HG03342 (cell line): ENCODE data around the gene PAFAH1B2.
"Not testable (repeated sequence)": the region's sequence is repeated elsewhere in the genome, so short reads cannot be mapped to it uniquely, and the experiment has no call there.

Experiments
- ATAC-seq: cut with Tn5 transposase; IDR thresholded peaks from one replicate; pipeline ENCODE4 v1.9.1; 2021; ENCODE audit warnings: mild to moderate bottlenecking, moderate library complexity; ENCODE audit not compliant: unreplicated experiment

The PAFAH1B2 gene

GRCh38 chr11:117200813-117201657, 56.9 kb downstream of the PAFAH1B2 start:
- ATAC-seq = no peak

DNA sequence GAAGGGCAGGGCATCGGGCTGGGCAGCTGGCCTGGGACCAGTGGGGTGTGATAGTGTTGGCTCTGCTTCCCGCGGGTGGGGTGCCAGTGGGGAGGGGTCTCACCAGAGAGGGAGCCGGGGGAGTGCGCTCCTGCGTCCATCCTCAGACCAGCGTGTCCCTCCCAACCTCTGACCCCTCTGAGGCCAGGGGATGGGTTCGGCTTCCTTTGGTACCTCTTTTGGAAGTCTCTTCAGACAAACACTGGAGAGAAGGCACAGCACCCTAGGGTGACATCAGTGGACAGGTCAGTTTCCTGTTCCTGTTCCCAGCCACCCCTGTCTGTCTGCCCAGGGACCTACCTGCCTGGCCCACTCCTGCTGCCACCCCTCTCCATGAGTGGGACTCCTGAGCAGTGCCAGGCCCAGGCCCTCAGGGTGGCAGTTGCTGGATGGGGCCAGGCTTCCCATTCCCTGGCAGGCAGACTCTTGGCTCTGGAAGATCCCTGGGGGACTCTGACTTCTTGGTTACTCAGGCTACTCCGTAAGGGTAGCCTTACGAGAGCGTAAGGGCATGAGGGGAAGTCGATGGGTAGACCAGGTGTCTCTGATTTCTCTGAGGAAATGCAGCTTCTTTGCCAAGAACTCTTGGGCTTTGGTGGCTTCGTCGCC, 57.7 kb downstream of the PAFAH1B2 start:
- no peak for ATAC-seq

- ATAC-seq = no peak
Observed at GRCh38 chr11:117202386-117203068, 58.4 kb downstream of the PAFAH1B2 start.

- ATAC-seq = no peak
Observed at GRCh38 chr11:117203069-117203407, 59.0 kb downstream of the PAFAH1B2 start.

GRCh38 chr11:117204283-117205080, 60.4 kb downstream of the PAFAH1B2 start:
- no peak for ATAC-seq

DNA sequence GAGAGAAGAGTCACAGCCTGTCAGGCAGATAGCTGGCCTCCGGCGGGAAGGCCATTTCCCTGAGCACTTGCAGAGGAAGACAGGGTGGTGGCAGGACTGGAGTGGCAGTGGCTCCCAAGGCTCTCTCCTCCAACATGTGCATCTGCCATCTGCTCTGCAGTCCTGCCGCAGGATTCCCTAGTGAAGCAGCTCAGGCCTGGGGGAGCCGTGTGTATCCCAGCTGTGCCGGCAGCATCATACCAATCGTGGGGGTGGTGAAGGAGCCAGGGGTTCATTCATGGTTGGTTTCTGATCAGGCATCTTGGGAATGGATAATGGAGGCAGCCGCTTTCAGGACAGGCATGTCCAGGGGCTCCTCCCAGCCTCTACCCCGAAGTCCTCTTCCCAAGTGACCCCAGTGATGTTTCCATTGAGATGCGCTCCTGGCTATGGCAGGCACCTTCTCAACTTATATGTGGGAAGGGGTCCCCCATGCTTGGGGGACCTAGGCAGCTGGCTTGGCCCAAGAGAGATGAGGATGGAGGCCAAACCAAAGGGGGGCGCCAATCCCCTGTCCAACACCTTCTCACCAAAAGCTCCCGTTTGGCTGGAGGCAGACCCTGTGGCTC, 61.2 kb downstream of the PAFAH1B2 start:
- ATAC-seq = no peak

- ATAC-seq = not testable (repeated sequence)
Observed at GRCh38 chr11:117206111-117206510, 62.0 kb downstream of the PAFAH1B2 start.

GRCh38 chr11:117206859-117207258, 62.8 kb downstream of the PAFAH1B2 start:
- not testable (repeated sequence) for ATAC-seq

- not testable (repeated sequence) for ATAC-seq
Observed at GRCh38 chr11:117207481-117207880, 63.4 kb downstream of the PAFAH1B2 start.

DNA sequence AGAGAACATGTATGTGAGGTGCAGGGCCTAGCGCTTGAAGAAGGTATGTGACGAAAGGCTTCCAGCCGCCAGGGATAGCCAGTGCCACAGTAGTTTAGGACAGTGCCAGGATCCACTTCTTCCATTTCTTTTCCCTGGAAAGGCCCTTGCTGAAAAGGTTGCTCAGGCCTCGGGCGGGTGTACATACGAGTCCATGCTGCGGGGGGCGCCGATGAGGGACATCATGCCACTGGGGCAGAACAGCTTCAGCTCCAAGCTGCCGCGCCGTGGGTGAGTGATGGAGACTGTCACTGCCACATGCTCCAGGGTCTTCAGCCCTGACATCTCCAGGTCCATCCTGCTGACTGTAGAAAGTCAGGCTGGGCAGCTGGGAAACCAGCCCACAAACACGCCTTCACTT, 64.6 kb downstream of the PAFAH1B2 start:
- ATAC-seq = not testable (repeated sequence)

- not testable (repeated sequence) for ATAC-seq
Observed at GRCh38 chr11:117209351-117210125, 65.5 kb downstream of the PAFAH1B2 start.

DNA sequence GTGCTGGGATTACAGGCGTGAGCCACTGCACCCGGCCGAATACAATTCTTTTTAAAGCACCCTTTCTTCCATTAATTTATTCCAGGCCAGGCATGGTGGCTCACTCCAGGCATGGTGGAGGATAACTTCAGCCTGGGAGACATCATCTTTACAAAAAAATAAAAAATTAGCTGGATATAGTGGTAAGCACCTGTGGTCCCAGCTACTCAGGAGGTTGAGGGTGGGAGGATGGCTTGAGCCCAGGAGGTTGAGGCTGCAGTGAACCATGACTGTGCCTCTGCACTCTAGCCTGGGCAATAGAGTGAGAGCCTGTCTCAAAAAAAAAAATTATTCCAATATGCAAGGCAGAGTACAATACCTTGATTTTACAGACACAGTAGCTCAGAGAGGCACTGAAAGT, 66.5 kb downstream of the PAFAH1B2 start:
- no peak for ATAC-seq

GRCh38 chr11:117212697-117213355, 68.7 kb downstream of the PAFAH1B2 start:
- ATAC-seq = no peak

GRCh38 chr11:117214404-117215110, 70.5 kb downstream of the PAFAH1B2 start:
- no peak for ATAC-seq

- no peak for ATAC-seq
Observed at GRCh38 chr11:117217141-117218084, 73.3 kb downstream of the PAFAH1B2 start.

- no peak for ATAC-seq
Observed at GRCh38 chr11:117218133-117218915, 74.2 kb downstream of the PAFAH1B2 start.

DNA sequence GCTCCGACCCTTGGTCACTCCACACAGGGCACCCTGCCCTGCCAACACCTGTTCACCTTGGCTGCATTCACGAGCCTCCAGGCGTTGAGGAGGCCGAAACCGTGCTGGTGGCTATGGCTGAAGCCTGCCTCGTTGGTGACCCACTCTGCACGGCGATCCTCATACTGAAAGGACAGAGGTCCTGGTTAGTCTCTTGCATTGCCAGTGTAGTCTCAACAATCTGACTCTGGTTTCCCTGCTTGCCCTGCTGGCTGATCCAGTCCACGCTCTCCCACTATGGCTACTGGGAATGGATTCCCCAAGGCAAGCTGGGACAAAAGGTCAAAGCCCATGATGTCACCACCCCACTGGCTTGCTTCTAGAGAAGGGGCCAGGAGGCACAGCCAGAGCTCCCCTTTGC, 74.9 kb downstream of the PAFAH1B2 start:
- no peak for ATAC-seq
